GM18951 (cell line): Measurements from ENCODE around the gene AMMECR1L.

Experiments used
- POLR2A ChIP-seq: IDR thresholded peaks from 4 replicates; pipeline ENCODE4 v1.6.1; 2011; ENCODE audit warnings: mild to moderate bottlenecking; ENCODE audit not compliant: insufficient read length, insufficient read depth; ENCODE audit errors: extremely low read depth
- in situ Hi-C: fragments of 300-500 bp; cut with MboI; formaldehyde crosslinking; loops from one replicate; pipeline ENCODE4 v1.12.0; 2022; ENCODE audit warnings: low sequenced_read_pairs, mixed read lengths, inconsistent platforms; ENCODE audit not compliant: unreplicated experiment

The AMMECR1L gene

GRCh38 chr2:127877626-127878025 lies 8.1 kb downstream of the AMMECR1L start:
- no peak for TF ChIP-seq POLR2A

DNA sequence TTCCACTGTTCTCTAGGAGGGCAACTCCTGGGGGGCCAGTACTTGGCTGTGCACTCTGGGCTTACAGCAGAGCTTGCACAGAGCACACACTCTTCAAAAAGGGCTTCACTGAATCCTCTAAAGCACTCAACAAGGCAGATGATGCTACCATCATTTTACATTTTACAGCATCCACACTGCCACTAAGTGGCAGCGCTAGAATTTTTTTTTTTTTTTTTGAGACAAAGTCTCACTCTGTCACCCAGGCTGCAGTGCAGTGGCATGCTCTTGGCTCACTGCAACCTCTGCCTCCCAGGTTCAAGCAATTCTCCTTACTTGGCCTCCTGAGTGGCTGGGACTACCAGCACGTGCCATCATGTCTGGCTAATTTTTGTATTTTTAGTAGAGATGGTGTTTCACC lies 8.6 kb downstream of the AMMECR1L start:
- in situ Hi-C loops: no loop called here
- no peak for TF ChIP-seq POLR2A

More at GRCh38 chr2:127877626-127878025, 8.1 kb downstream of the AMMECR1L start:
- in situ Hi-C loops: no loop called here

DNA sequence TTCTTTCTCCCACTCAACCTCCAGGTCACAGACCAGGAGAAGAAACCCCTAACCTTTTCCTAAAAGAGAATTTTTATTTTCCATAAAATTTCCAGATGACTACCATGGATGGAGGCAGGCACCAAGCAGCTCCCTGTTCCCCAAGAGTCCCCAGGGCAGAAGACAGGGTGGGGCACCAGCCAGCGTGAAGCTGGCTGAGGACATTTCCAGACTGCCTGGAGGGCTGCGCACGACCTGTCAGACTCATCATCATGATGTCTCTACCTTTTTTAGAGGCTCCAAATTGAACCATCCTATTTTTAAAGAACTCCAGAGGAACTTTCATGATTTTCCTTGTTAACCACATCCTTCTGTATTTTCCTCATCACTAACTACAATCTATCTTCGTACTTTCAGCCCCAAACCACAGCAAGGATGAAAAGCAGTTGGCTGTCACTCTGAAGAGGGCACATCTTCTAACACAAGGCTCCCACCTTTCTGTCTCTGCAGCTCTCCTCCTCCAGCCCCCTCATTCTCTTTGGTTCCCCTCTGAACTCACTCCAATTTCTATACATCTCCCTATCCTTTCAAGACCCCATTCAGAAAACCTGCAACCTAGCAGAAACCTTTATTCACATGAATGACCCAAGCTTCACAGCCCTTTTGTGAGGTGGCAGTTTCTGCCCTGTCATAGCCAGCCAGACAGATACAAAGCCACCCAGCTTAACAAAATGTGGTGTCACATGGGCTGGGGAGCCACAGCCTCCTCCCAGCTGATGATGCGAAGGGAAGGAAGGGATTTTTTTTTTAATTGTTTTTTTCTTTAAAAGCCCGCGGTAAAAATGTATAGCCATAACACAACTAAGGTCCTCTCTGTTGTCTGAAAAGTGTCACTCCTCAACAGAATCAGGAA lies 11.1 kb downstream of the AMMECR1L start:
- in situ Hi-C loops: no loop called here
- TF ChIP-seq POLR2A: no peak

DNA sequence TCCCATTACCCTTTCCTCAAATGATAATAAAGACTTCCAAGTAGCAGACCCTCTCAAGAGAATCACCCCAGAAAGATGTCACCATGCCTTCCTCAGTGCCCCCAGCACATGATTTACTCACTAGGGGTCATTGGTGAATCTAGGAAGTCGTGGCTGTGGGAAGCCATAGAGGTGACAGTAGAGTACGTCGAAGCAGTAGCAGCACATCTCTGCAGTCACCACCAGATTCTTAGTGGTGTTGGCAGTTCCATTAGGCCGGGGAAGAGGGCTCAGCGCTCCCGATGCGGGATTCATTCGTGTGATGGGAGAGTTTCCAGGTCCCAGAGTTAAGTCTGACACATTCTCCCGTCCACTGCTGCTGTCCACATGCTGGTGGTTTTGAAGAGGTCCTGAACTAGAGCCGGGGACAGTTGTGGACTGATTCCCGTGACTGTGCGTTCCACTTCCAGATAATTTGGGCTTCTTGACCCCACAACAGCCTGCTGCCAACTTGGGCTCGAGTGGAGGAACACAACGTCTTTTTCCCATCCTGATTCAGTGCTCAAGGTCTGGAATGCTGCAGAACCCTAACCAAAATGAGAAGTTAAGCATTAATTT lies 12.0 kb downstream of the AMMECR1L start:
- TF ChIP-seq POLR2A: no peak
- in situ Hi-C loops: no loop called here

- in situ Hi-C loops: no loop called here
- TF ChIP-seq POLR2A: no peak
Observed at GRCh38 chr2:127872354-127872753, 13.4 kb downstream of the AMMECR1L start.

DNA sequence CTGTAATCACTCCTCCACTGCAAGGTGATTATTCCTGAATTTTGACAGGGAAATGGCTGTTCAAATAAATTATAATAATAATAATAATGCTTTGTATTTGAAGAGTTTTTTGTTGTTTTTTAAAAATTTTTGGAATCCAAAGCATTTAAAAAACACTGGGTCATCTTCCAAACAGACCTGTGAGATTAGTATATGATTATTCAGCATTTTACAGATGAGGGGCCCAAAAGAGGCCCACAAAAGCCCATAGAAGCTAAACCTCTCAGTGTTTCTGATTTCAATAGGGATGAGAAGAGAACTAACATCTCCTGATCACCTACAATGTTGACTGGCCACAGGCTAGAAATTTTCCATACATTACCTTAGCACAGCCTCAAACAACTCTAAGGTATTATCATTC lies 19.8 kb downstream of the AMMECR1L start:
- no peak for TF ChIP-seq POLR2A
- in situ Hi-C loops: no loop called here

DNA sequence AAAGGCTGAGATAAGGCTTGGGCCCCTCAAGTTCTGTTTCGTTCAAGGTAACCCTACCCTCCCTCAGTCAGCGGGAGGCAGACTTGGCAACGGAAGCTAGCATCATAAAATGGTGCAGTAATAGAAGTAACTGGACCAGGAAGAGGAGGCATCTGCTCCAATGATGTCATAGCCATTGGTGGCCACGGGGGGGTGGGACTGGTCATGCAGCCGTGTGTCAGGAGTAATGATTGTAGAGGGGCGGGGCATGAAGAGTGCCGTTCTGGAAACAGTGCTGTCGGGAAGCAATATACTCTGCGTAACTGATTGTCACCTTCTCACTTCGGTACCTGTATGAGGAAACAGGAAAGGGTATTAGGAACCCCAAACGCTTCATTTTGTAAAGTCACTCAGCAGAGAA lies 20.9 kb downstream of the AMMECR1L start:
- no peak for TF ChIP-seq POLR2A
- in situ Hi-C loops: no loop called here

- no peak for TF ChIP-seq POLR2A
- in situ Hi-C loops: no loop called here
Observed at GRCh38 chr2:127862228-127862627, 23.5 kb downstream of the AMMECR1L start.

DNA sequence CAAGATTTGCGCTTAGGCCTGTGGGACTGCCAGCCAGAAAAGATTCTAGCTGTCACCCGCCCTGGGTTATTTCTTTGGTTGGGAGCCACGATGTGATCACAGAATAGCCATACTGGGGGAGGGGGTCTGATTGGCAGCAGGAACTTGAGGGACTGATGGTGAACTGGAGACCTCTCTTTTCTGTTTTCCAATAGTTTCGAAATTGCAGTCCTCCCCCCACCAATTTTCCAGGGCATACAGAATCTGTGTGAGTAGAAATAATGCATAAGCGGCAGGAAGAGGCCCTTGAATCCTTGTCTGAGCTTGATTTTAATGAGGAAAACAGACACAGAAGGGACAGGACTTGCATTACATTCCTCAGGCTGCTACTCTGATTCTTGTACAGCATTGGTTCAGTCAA lies 25.6 kb downstream of the AMMECR1L start:
- TF ChIP-seq POLR2A: no peak
- in situ Hi-C loops: no loop called here

GRCh38 chr2:127859712-127860085 lies 26.1 kb downstream of the AMMECR1L start:
- in situ Hi-C loops: no loop called here
- no peak for TF ChIP-seq POLR2A

DNA sequence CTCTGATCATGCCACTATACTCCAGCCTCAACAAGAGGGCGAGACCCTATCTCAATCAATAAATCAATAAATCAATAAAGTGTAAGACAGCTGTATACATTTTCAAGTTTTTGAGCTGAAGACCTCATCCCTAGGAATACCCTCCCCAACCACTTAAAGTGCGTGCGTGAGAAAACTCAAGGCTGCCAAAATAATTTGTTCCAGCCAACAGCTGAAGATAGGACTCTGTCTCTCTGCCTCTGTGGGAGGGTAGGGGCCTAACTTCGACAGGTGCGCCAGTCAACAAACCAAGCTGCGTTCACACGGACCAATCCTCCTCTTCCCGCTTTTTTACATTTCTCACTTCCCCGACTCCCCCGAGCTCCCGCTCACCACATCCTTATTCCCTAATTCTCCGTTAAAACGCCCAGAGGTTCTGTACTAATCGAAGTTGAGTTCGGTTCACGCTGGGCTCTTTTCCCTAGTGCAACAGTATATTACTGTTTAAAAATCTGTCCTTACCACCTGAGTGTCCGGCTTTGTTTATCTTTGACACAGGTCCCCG lies 28.4 kb downstream of the AMMECR1L start:
- TF ChIP-seq POLR2A: no peak
- in situ Hi-C loops: no loop called here

DNA sequence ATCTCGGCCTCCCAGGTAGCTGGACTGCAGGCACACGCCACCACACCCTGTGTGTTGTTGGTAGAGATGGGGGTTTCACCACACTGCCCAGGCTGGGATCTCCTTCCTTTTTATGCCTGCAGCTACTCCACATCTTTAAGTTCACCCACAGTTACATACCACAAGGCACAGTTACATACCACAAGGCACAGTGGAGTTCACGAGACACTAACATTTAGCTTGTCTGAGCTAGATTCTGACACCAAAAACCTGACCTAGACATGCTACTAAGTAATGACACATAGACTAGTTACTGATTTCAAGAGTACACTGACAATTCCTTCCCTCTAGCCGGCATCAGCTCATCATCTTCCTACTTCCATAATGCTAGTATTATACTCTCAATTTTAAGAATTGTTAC lies 32.1 kb downstream of the AMMECR1L start:
- TF ChIP-seq POLR2A: no peak
- in situ Hi-C loops: no loop called here

DNA sequence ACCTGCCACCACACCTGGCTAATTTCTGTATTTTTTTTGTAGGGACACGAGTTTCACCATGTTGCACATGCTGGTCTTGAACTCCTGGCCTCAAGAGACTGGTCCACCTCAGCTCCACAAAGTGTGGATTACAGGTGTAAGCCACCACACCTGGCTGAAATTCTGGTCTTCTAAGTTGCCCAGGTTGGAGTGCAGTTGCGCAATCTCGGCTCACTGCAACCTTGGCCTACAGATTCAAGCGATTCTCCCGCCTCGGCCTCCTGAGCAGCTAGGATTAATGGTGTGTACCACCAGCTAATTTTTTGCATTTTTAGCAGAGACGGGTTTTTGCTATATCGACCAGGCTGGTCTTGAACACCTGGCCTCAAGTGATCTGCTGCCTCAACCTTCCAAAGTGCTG lies 33.4 kb downstream of the AMMECR1L start:
- no peak for TF ChIP-seq POLR2A
- in situ Hi-C loops: no loop called here

GRCh38 chr2:127847931-127848330 lies 37.8 kb downstream of the AMMECR1L start:
- in situ Hi-C loops: no loop called here
- TF ChIP-seq POLR2A: no peak
